ENCODE data around the gene FUZ. TPM values are rescaled to one million over a fixed set of nuclear protein-coding genes. Genes with fewer than 3 reads are reported as not detected.

FUZ gene
- polyA plus RNA-seq, 1 of the 3 experiments (the other 2 are of a cell fraction) = 29.9 TPM

DNA sequence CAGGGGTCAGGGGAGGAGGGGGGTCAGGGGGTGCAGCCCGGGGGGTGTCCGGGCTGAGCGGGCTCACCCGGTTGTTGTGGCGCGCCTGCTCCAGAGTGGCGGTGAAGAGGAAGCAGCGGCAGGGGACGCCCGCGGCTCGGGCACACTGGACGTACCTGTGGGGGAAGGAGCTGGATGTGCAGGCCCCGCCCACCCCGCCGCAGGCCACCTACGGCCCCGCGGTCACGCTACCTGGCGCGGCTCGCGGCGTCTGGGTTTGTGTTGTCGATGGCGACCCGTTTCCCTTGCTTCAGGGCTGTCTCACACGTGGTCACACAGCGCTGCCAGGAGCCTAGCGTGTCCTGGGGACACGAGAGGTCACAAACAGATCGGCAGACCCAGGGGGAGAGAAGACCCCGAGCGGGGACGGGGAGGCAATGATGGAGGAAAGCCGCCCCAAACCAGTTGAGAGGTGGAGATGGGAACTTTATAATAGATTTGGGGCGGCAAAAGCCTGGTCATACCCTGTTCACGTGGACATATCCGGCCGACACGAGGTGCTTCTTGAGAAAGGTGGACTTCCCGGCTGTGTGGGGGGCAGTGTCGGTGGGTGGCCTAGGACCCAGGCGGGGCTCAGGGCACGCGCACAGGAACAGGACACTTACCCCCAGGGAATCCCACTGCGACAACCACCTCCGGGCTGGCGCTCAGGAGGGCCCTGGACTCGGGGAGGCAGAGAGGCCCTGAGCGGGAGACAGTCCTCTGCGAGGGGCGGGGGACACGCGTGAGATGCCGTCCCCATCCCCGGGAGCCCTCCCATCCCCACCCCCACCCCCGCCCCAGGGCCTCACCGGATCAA is 48.7 kb upstream of the FUZ start:
- Histone ChIP-seq H2AFZ (ENCODE audit: low read depth) (no peak overlapping the region), H3K79me2 (ENCODE audit: insufficient read depth) (peaks cover 41% of the 10 kb centered on the region), H3K9me2 (no peaks in the 10 kb centered on the region), H3K9me3 (no peaks in the 10 kb centered on the region), H3K4me1 (ENCODE audit: control insufficient read depth in 1 of 2, insufficient read depth in 2 of 2, low read depth in 1 of 2, low read length in 1 of 2) (peaks cover 22 to 23% of the 10 kb centered on the region in 2 experiments; a peak in 3 of 4 replicates), H4K20me1 (ENCODE audit: insufficient read depth) (peaks cover 41% of the 10 kb centered on the region), H3K9ac (no peak overlapping the region), H3K27ac (ENCODE audit: low read depth in 2 of 2, low read length in 1 of 2) (no peak overlapping the region; a peak in 1 of 4 replicates), H3K36me3 (replicated peaks in 1 of 2; ENCODE audit: control insufficient read depth in 1 of 2, insufficient read depth in 2 of 2, low read length in 1 of 2) (peaks cover 25 to 65% of the 10 kb centered on the region in 2 experiments), H3K4me3 (ENCODE audit: low read depth in 2 of 2, low read length in 1 of 2) (no peak overlapping the region), H3F3A (replicated peaks; ENCODE audit: insufficient read depth) (peaks cover 42% of the 10 kb centered on the region), H3K27me3 (ENCODE audit: insufficient read depth) (no peaks in the 10 kb centered on the region), H3K4me2 (no peak overlapping the region)
- ChIA-PET POLR2A (interaction anchor here (0.9 to 1.9 kb wide), 2 partner anchors 8 to 10 kb away, joined by 3 to 16 read pairs; partner anchors contain the start of gene PTOV1), CTCF (interaction anchor here (1.4 kb wide), 1 partner anchor 110 kb away, joined by 3 read pairs; no protein-coding TSS in a partner anchor)
- DNase-seq = no peak
- 88% methylated on average over 32 of the region's 60 CpGs for WGBS (ENCODE audit: low lambda C conversion rate)
- TF ChIP-seq, protein P1, sequence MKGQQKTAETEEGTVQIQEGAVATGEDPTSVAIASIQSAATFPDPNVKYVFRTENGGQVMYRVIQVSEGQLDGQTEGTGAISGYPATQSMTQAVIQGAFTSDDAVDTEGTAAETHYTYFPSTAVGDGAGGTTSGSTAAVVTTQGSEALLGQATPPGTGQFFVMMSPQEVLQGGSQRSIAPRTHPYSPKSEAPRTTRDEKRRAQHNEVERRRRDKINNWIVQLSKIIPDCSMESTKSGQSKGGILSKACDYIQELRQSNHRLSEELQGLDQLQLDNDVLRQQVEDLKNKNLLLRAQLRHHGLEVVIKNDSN (IDR thresholded peaks at IDR 0.05; ENCODE audit: borderline replicate concordance, low read depth) = no peak
- TF ChIP-seq FOXJ3 (CRISPR knock-in tag; IDR thresholded peaks at IDR 0.05) = no peak
- no peak for TF ChIP-seq CHD2 (IDR thresholded peaks at IDR 0.05; ENCODE audit: low read length, partially characterized antibody)
- no peak for TF ChIP-seq TCF12 (IDR thresholded peaks at IDR 0.05)
- no peak for TF ChIP-seq EP300 (IDR thresholded peaks at IDR 0.05; ENCODE audit: borderline replicate concordance in 1 of 2, low read depth in 1 of 2, low read length in 1 of 2)
- TF ChIP-seq, protein P2, sequence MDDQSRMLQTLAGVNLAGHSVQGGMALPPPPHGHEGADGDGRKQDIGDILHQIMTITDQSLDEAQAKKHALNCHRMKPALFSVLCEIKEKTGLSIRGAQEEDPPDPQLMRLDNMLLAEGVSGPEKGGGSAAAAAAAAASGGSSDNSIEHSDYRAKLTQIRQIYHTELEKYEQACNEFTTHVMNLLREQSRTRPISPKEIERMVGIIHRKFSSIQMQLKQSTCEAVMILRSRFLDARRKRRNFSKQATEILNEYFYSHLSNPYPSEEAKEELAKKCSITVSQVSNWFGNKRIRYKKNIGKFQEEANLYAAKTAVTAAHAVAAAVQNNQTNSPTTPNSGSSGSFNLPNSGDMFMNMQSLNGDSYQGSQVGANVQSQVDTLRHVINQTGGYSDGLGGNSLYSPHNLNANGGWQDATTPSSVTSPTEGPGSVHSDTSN (IDR thresholded peaks at IDR 0.05) = no peak; the same call in 1 of the 2 replicates
- TF ChIP-seq MEF2A (IDR thresholded peaks at IDR 0.05; ENCODE audit: borderline replicate concordance, low read depth) = no peak
- TF ChIP-seq RXRA (IDR thresholded peaks at IDR 0.05; ENCODE audit: borderline replicate concordance, low read depth) = no peak
- TF ChIP-seq JUND (IDR thresholded peaks at IDR 0.05) = no peak
- TF ChIP-seq, protein P3, sequence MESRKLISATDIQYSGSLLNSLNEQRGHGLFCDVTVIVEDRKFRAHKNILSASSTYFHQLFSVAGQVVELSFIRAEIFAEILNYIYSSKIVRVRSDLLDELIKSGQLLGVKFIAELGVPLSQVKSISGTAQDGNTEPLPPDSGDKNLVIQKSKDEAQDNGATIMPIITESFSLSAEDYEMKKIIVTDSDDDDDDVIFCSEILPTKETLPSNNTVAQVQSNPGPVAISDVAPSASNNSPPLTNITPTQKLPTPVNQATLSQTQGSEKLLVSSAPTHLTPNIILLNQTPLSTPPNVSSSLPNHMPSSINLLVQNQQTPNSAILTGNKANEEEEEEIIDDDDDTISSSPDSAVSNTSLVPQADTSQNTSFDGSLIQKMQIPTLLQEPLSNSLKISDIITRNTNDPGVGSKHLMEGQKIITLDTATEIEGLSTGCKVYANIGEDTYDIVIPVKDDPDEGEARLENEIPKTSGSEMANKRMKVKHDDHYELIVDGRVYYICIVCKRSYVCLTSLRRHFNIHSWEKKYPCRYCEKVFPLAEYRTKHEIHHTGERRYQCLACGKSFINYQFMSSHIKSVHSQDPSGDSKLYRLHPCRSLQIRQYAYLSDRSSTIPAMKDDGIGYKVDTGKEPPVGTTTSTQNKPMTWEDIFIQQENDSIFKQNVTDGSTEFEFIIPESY (IDR thresholded peaks at IDR 0.05; ENCODE audit: borderline replicate concordance, low read depth) = no peak

DNA sequence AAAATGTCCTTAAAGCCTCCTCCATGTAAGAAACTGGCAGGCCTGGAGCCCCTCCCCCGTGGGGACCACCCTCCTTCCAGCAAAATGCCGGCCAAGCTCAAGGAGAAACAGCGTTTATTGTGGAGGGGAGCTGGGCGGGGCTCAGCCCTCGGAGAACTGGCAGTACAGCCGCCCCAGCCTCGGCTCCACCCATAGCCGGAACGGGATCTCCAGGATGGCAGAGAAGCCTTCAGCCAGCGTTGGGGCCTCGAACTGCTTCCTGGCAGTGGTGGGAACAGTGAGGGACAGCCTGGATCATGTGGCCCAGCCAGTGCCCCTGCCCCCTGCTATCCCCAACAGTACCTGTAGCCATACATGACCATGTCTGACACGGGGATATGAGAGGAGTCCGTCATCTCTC is 48.0 kb upstream of the FUZ start:
- H3K79me2 ChIP-seq (ENCODE audit: insufficient read depth) = peaks cover 34% of the 10 kb centered on the region
- no peaks in the 10 kb centered on the region for H3K27me3 ChIP-seq (ENCODE audit: insufficient read depth)
- no peak overlapping the region for H3K9ac ChIP-seq
- WGBS (ENCODE audit: low lambda C conversion rate) = 77% methylated on average over 12 of the region's 13 CpGs
- no peak for DNase-seq
- H3K36me3 ChIP-seq (replicated peaks in 1 of 2; ENCODE audit: control insufficient read depth in 1 of 2, insufficient read depth in 2 of 2, low read length in 1 of 2) = peaks cover 25 to 65% of the 10 kb centered on the region in 2 experiments
- no peaks in the 10 kb centered on the region for H3K9me3 ChIP-seq
- CTCF ChIA-PET = no interaction called here
- no peak overlapping the region for H3K4me2 ChIP-seq
- no peaks in the 10 kb centered on the region for H3K9me2 ChIP-seq
- no peak overlapping the region for H2AFZ ChIP-seq (ENCODE audit: low read depth)
- no peak overlapping the region for H3K4me3 ChIP-seq (ENCODE audit: low read depth in 2 of 2, low read length in 1 of 2)
- H4K20me1 ChIP-seq (ENCODE audit: insufficient read depth) = peaks cover 46% of the 10 kb centered on the region
- POLR2A ChIA-PET = interaction anchor here (0.9 to 1.9 kb wide), 2 partner anchors 8 to 10 kb away, joined by 3 to 16 read pairs; partner anchors contain the start of gene PTOV1
- peaks cover 36% of the 10 kb centered on the region for H3F3A ChIP-seq (replicated peaks; ENCODE audit: insufficient read depth)
- peaks cover 17 to 19% of the 10 kb centered on the region in 2 experiments; a peak in 3 of 4 replicates for H3K4me1 ChIP-seq (ENCODE audit: control insufficient read depth in 1 of 2, insufficient read depth in 2 of 2, low read depth in 1 of 2, low read length in 1 of 2)
- no peak overlapping the region; a peak in 2 of 4 replicates for H3K27ac ChIP-seq (ENCODE audit: low read depth in 2 of 2, low read length in 1 of 2)
- TF ChIP-seq JUND (IDR thresholded peaks at IDR 0.05) = no peak
- TF ChIP-seq YY1 (IDR thresholded peaks at IDR 0.05; ENCODE audit: low read depth) = no peak
- TF ChIP-seq FOXM1 (IDR thresholded peaks at IDR 0.05; ENCODE audit: low read depth) = no peak
- TF ChIP-seq, protein P4, sequence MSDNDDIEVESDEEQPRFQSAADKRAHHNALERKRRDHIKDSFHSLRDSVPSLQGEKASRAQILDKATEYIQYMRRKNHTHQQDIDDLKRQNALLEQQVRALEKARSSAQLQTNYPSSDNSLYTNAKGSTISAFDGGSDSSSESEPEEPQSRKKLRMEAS (IDR thresholded peaks at IDR 0.05; ENCODE audit: low read depth) = no peak
- no peak for TF ChIP-seq FOXJ3 (CRISPR knock-in tag; IDR thresholded peaks at IDR 0.05)
- TF ChIP-seq, protein P1 (IDR thresholded peaks at IDR 0.05; ENCODE audit: borderline replicate concordance, low read depth) = no peak
- no peak for TF ChIP-seq NFIC (IDR thresholded peaks at IDR 0.05; ENCODE audit: borderline replicate concordance)
- TF ChIP-seq TEAD4 (IDR thresholded peaks at IDR 0.05; ENCODE audit: borderline replicate concordance, insufficient read depth) = no peak
- no peak for TF ChIP-seq GATA2 (CRISPR knock-in tag; IDR thresholded peaks at IDR 0.05)
- TF ChIP-seq, protein P5, sequence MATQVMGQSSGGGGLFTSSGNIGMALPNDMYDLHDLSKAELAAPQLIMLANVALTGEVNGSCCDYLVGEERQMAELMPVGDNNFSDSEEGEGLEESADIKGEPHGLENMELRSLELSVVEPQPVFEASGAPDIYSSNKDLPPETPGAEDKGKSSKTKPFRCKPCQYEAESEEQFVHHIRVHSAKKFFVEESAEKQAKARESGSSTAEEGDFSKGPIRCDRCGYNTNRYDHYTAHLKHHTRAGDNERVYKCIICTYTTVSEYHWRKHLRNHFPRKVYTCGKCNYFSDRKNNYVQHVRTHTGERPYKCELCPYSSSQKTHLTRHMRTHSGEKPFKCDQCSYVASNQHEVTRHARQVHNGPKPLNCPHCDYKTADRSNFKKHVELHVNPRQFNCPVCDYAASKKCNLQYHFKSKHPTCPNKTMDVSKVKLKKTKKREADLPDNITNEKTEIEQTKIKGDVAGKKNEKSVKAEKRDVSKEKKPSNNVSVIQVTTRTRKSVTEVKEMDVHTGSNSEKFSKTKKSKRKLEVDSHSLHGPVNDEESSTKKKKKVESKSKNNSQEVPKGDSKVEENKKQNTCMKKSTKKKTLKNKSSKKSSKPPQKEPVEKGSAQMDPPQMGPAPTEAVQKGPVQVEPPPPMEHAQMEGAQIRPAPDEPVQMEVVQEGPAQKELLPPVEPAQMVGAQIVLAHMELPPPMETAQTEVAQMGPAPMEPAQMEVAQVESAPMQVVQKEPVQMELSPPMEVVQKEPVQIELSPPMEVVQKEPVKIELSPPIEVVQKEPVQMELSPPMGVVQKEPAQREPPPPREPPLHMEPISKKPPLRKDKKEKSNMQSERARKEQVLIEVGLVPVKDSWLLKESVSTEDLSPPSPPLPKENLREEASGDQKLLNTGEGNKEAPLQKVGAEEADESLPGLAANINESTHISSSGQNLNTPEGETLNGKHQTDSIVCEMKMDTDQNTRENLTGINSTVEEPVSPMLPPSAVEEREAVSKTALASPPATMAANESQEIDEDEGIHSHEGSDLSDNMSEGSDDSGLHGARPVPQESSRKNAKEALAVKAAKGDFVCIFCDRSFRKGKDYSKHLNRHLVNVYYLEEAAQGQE (IDR thresholded peaks at IDR 0.05; ENCODE audit: low read depth, low read length) = no peak

Measured in SK-N-SH (cell line).